GM12891 (cell line): ENCODE measurements around the gene SFXN5.

Experiments
- POLR2A ChIP-seq: IDR thresholded peaks from 2 replicates; pipeline ENCODE4 v1.6.1; 2011; ENCODE audit warnings: low read depth, low read length, control low read depth
- POLR2AphosphoS5 ChIP-seq: IDR thresholded peaks from 2 replicates; pipeline ENCODE4 v1.6.1; 2011; ENCODE audit warnings: low read depth, low read length, control low read depth
- POU2F2 ChIP-seq: IDR thresholded peaks from 2 replicates; pipeline ENCODE4 v1.6.1; 2011; ENCODE audit warnings: low read depth, mild to moderate bottlenecking, control low read depth, low read length, moderate library complexity
- TAF1 ChIP-seq: IDR thresholded peaks from 2 replicates; pipeline ENCODE4 v1.6.1; 2011; ENCODE audit warnings: low read depth, low read length, control low read depth

DNA sequence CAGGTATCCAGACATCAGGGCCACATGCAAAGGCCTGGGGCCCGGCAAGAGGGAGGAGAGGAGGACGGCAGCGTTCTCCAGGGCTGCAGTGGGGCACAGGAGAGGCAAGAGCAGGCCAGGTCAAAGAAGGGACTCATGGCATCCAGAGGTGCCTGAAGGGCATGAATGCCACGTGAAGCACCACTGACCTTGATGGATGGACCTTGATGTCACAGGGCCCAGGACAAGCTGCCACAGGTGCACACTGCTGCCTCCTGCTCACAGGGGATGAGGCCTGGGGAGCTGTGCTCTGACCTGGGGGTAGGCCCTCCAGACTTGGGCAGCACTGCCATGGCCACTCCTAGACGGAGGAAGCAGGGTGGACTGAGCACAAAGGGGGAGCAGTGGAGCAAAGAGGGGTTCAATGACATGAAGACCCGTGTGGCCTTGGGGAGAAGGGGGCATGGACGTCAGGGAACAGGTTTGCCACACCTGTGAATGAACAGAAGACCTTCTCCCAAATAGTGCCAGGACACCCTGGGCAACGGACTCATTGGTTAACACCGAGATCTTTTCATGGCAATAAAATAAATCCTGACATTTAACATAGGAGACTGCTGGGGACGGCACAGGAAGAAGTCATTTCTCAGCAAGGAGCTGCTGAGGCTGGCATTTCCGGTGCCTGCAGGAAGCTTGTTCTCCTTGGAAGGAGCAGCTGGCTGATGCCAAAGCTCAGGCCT lies 88.6 kb downstream of the SFXN5 start:
- no peak for TF ChIP-seq TAF1
- TF ChIP-seq POLR2AphosphoS5: no peak
- TF ChIP-seq POLR2A: no peak
- no peak for TF ChIP-seq POU2F2
